Uterus (tissue), 4 donors: ENCODE measurements around the gene NDE1. TPM values are rescaled to one million over a fixed set of nuclear protein-coding genes. Genes with fewer than 3 reads are reported as not detected.
"Not testable (repeated sequence)": the region's sequence is repeated elsewhere in the genome, so short reads cannot be mapped to it uniquely, and the experiment has no call there.

Experiments
- DNase-seq, 2 donors: peaks; one replicate each; pipeline ENCODE4 v3.0.0-alpha.2; 2019 to 2020
- H3K27ac ChIP-seq, 2 donors: fragments of 200-600 bp; sonication (generic); 1 replicate in 1 of 2; 2 replicates in 1 of 2; pipeline ENCODE4 v1.5.1; 2016 to 2018
- H3K27me3 ChIP-seq, 2 donors: fragments of 200-600 bp; sonication (generic); one replicate each; pipeline ENCODE4 v1.5.1; 2018 to 2019; ENCODE audit warnings: control low read depth in 1 of 2
- H3K36me3 ChIP-seq, 2 donors: fragments of 200-600 bp; sonication (generic); one replicate each; pipeline ENCODE4 v1.5.1; 2019; ENCODE audit warnings: control low read depth in 1 of 2
- H3K4me1 ChIP-seq, 2 donors: fragments of 200-600 bp; sonication (generic); one replicate each; pipeline ENCODE4 v1.5.1; 2018 to 2019; ENCODE audit warnings: control low read depth in 1 of 2
- H3K4me3 ChIP-seq, 2 donors: fragments of 200-600 bp; sonication (generic); 1 replicate in 1 of 2; 2 replicates in 1 of 2; pipeline ENCODE4 v1.5.1; 2018 to 2019; ENCODE audit warnings: mild to moderate bottlenecking in 1 of 2
- H3K9me3 ChIP-seq, 2 donors: fragments of 200-600 bp; sonication (generic); one replicate each; pipeline ENCODE4 v1.5.1; 2019; ENCODE audit warnings: control low read depth in 1 of 2
- CTCF ChIP-seq, 4 experiments: fragments of 200-600 bp in 2 of 4; fragments of 450-650 bp in 2 of 4; sonication (generic) in 2 of 4; IDR thresholded peaks; one replicate each; pipeline ENCODE4 v1.5.1; 2016 to 2019; ENCODE audit warnings: antibody characterized with exemption in 4 of 4, mild to moderate bottlenecking in 2 of 4, moderate library complexity in 1 of 4
- POLR2A ChIP-seq, 2 donors: fragments of 450-650 bp; IDR thresholded peaks; one replicate each; pipeline ENCODE4 v1.6.1; 2016; ENCODE audit warnings: antibody characterized with exemption in 2 of 2, mild to moderate bottlenecking in 1 of 2, moderate library complexity in 1 of 2
- intact Hi-C: fragments of 100-400 bp; cut with DNase I; formaldehyde crosslinking; loops from one replicate; pipeline ENCODE4 v1.15.1; 2023; ENCODE audit warnings: low total_unique reads
- total RNA-seq, 4 donors: library from RNA; depleted of rRNA in 3 of 4; stranded (reverse); fragments of >200 nt in 3 of 4; gene quantifications; one replicate each; pipeline versions ENCODE4 v1.1.0 to v1.2.4, GENCODE V29; 2014 to 2023
- donor health status: DM: yes; HTN: yes; CAD: no.

The NDE1 gene
- total RNA-seq, 4 donors from 2014 or later: 23.8 to 53.4 (median 39.2) TPM

DNA sequence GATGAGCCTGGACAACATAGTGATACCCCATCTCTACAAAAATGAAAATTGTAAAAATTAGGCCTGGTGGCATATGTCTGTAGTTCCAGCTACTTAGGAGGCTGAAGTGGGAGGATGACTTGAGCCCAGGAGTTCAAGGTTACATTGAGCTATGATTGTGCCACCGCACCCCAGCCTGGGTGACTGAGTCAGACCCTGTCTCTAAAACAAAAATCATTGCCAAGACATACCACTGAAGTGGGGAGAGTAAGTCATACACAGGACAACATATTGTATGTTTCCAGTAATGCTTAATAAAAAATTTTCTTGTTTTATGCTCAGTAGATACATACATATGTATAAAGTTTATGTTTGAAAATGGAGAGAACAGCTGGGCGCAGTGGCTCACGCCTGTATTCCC, 39.2 kb downstream of the NDE1 start:
- H3K36me3 ChIP-seq: no peaks in the 10 kb centered on the region
- no peaks in the 10 kb centered on the region for H3K27me3 ChIP-seq

DNA sequence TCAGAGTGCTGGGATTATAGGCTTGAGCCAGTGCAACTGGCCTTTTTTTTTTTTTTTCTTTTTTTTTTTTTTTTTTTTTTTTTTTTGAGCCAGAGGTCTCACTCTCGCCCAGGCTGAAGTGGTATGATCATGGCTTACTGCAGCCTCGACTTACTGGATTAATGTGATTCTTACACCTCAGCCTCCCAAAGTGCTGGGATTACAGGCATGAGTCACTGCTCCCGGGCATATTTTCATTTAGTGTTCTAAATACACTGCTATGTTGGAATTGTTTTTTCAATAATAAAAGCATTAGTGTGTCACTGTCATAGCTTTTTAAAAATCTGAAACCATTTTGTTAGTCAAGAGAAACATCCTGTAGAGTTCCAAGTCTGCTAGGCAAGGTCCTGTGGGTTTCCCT, 40.3 kb downstream of the NDE1 start:
- Histone ChIP-seq H3K27me3 (no peaks in the 10 kb centered on the region), H3K36me3 (no peaks in the 10 kb centered on the region), H3K27ac (no peak overlapping the region), H3K4me1 (no peaks in the 10 kb centered on the region), H3K4me3 (no peak overlapping the region), H3K9me3 (no peaks in the 10 kb centered on the region)
- no peak for DNase-seq
- intact Hi-C loops: no loop called here
- TF ChIP-seq CTCF (IDR thresholded peaks at IDR 0.05): no peak
- TF ChIP-seq POLR2A (IDR thresholded peaks at IDR 0.05): no peak

More for the DNA sequence above, 39.2 kb downstream of the NDE1 start:
- Histone ChIP-seq H3K4me1 (no peaks in the 10 kb centered on the region), H3K9me3 (no peaks in the 10 kb centered on the region), H3K4me3 (no peak overlapping the region), H3K27ac (no peak overlapping the region)
- intact Hi-C loops: no loop called here
- DNase-seq: no peak
- TF ChIP-seq POLR2A (IDR thresholded peaks at IDR 0.05) (no peak), CTCF (IDR thresholded peaks at IDR 0.05) (no peak)

- H3K4me1 ChIP-seq: no peaks in the 10 kb centered on the region
- H3K27me3 ChIP-seq: no peaks in the 10 kb centered on the region
- no peak overlapping the region for H3K4me3 ChIP-seq
- no peaks in the 10 kb centered on the region for H3K9me3 ChIP-seq
- H3K27ac ChIP-seq: no peak overlapping the region
- DNase-seq: no peak
- TF ChIP-seq CTCF (IDR thresholded peaks at IDR 0.05) (no peak), POLR2A (IDR thresholded peaks at IDR 0.05) (no peak)
- intact Hi-C loops: no loop called here
- H3K36me3 ChIP-seq: no peaks in the 10 kb centered on the region
Measured at GRCh38 chr16:15691046-15691445, 41.0 kb downstream of the NDE1 start.

- H3K4me3 ChIP-seq, H3K9me3 ChIP-seq, H3K27me3 ChIP-seq, intact Hi-C loops, H3K27ac ChIP-seq, H3K4me1 ChIP-seq, DNase-seq, H3K36me3 ChIP-seq: not testable (repeated sequence)
Measured at GRCh38 chr16:15692508-15692907, 42.5 kb downstream of the NDE1 start.

DNA sequence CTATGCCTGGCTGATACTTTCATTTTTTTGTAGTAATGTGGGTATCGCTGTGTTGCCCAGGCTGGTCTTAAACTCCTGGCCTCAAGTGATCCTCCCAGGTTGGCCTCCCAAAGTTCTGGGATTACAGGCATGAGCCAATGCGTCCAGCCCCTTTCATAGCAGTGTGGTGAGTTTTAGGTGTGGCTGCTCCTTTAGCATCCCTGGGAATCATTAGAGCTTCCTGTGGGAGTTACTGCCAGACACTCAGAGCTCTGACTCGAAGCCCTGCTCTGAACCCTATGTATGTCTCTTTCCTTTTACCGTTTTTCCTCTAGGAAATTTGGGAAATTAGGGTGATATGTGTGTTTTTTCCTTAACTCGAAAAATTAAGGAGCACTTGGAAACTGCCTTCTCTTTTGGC, 44.5 kb downstream of the NDE1 start:
- Histone ChIP-seq H3K27me3 (no peaks in the 10 kb centered on the region), H3K36me3 (no peaks in the 10 kb centered on the region), H3K9me3 (no peaks in the 10 kb centered on the region), H3K4me1 (no peaks in the 10 kb centered on the region), H3K27ac (no peak overlapping the region), H3K4me3 (no peak overlapping the region)
- intact Hi-C loops: no loop called here
- TF ChIP-seq CTCF (IDR thresholded peaks at IDR 0.05) (no peak), POLR2A (IDR thresholded peaks at IDR 0.05) (no peak)
- no peak for DNase-seq

GRCh38 chr16:15699819-15700218, 49.8 kb downstream of the NDE1 start:
- H3K9me3 ChIP-seq: no peaks in the 10 kb centered on the region
- DNase-seq: no peak
- H3K36me3 ChIP-seq: no peaks in the 10 kb centered on the region
- intact Hi-C loops: no loop called here
- H3K27ac ChIP-seq: no peak overlapping the region
- H3K4me3 ChIP-seq: no peak overlapping the region
- H3K27me3 ChIP-seq: no peaks in the 10 kb centered on the region
- TF ChIP-seq CTCF (IDR thresholded peaks at IDR 0.05) (no peak), POLR2A (IDR thresholded peaks at IDR 0.05) (no peak)
- H3K4me1 ChIP-seq: no peaks in the 10 kb centered on the region
